HG02623 (cell line): Measurements from ENCODE around the gene EDEM1.
"Not testable (repeated sequence)": the region's sequence is repeated elsewhere in the genome, so short reads cannot be mapped to it uniquely, and the experiment has no call there.

ENCODE experiments used
- ATAC-seq: cut with Tn5 transposase; IDR thresholded peaks from one replicate; pipeline ENCODE4 v1.9.1; 2021; ENCODE audit warnings: moderate library complexity; ENCODE audit not compliant: unreplicated experiment

Gene EDEM1

GRCh38 chr3:5187156-5187919 lies at the start of gene EDEM1:
Gene EDEM1, plus strand, starts transcription at chr3:5187707. Its CDS starts 99 bp downstream, at chr3:5187806.
- peak; percentile 79 for ATAC-seq

DNA sequence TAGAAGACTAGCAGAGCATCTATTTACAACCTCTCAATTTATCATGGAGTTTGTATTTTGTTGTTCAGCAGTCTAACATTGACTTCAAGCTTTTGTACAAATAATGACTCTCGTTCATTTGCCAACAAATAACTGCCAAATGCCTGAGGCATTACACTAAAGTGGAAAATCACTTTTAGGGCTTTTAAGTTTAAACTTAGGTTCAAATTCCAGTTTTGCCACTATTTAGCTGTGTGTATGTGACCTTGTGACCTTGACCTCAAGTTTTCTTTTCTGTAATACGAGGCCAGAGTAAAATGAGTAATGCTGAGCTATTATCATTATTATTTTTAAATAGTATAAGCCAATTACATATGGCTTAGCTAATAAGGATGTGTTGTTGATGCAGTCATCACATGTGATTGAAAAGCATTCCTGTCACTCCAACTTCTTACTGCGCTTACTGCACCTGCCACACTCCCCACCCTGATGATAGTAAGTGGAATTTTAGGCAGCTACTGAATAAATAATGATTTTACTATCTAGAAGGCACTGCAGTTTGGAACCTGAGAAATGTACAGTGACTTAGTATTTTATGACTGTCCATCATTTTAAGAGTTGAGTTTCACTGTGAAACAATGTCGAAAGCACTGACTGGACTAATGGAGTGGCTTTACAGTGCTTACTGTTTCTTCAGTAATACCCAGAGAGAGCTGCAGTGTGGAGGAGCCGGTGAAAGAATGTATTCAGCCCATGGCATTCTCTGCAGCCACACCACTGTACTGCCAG lies 49.1 kb upstream of the EDEM1 start:
- ATAC-seq, result no peak

DNA sequence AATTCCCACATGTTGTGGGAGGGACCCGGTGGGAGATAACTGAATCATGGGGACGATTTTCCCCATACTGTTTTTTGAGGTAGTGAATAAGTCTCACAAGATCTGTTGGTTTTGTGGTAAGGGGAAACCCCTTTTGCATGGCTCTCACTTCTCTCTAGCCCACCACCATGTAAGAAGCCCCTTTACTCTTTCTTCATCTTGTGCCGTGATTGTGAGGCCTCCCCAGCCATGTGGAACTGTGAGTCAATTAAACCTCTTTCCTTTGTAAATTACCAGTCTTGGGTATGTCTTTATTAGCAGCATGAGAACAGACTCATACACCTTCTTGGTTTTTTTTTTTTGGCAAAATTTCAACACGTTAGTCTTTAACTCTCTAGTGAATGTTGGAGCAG lies 47.3 kb upstream of the EDEM1 start:
- ATAC-seq, result no peak

DNA sequence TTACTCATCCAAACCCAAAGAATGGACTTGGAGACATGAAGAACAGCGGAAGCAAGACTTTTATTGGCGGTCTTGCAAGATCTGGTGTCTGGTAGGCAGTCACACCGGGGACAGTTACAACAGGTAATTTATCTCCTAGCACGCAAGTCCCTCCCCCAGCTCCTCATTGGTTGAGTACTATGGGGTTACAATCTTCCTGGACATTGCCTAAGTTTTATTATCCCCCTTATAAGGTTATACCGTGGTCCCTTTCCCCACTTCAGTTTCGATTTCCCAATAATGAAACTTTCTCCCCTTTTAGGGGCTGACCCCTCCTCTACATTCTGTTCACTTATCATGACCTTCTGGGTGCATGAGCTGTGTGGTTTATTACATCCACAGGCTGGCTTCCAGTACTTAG lies 46.7 kb upstream of the EDEM1 start:
- ATAC-seq, result no peak

- ATAC-seq, result no peak
Observed at GRCh38 chr3:5141760-5142159, 45.7 kb upstream of the EDEM1 start.

DNA sequence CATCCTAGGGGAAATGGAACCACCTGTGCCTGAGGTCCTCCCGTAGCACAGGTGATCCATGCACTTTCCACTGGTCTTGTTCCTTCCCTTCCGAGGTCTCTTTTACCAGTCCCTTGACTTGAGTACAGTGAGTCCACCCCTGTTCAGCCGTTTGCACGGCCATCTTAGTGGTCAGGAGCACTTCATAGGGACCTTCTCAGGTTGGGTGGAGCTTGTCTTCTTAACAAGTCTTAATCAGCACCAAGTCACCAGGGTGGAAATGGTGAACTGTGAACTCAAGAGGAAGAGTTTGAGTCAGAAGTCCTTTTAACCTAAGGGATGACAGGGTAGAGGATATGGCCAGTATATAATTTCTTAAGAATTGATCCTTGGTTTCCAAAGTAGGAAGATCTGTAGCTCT lies 44.0 kb upstream of the EDEM1 start:
- no peak for ATAC-seq

GRCh38 chr3:5144316-5144994 lies 43.1 kb upstream of the EDEM1 start:
- no peak for ATAC-seq

- no peak for ATAC-seq
Observed at GRCh38 chr3:5145120-5145519, 42.4 kb upstream of the EDEM1 start.

DNA sequence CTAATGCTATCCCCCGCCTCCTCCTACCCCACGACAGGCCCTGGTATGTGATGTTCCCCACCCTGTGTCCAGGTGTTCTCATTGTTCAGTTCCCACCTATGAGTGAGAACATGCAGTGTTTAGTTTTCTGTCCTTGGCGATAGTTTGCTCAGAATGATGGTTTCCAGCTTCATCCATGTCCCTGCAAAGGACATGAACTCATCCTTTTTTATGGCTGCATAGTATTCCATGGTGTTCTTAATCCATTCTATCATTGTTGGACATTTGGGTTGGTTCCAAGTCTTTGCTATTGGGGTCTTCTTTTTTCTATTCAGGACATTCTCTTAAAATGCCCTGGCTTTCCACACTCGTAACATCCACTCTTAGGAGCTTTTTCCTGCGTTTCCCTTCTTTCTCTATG lies 40.4 kb upstream of the EDEM1 start:
- ATAC-seq, result not testable (repeated sequence)

DNA sequence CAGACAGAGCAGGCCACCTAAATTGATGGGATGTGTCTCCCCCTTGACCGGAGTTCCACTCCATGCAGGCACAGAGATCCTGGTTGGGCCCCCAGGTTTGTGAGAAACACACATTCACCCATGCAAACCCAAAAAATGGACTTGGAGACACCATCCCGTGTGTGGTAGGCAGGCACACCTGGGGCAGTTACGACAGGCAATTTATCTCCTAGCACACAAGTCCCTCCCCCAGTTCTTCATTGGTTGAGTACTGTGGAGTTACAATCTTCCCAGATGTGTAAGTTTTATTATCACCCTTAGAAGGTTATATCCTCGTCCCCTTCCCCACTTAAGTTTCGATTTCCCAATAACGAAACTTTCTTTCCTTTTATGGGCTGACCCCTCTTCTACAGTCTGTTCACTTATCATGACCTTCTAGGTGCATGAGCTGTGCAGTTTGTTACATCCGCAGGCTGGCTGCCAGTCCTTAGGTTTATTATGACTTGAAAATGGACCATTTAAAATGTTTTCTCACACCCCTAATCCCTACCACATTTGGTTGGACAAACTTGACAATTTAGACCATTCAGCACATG lies 38.1 kb upstream of the EDEM1 start:
- ATAC-seq, result no peak

DNA sequence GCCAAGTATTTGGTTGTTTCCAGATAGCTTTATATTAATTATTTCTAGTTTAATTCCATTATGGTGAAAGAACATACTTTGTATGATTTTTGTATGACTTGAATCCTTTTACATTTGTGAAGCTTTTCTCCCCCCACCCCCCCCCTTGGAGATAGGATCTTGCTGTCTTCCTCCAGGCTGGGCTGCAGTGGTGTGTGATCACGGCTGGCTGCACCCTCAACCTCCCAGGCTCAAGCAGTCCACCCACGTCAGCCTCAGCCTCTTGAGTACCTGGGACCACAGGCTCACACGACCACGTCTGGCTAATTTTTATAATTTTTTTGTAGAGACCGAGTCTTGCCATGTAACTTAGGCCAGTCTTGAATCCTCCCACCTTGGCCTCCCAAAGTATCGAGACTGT lies 35.9 kb upstream of the EDEM1 start:
- ATAC-seq, result no peak

DNA sequence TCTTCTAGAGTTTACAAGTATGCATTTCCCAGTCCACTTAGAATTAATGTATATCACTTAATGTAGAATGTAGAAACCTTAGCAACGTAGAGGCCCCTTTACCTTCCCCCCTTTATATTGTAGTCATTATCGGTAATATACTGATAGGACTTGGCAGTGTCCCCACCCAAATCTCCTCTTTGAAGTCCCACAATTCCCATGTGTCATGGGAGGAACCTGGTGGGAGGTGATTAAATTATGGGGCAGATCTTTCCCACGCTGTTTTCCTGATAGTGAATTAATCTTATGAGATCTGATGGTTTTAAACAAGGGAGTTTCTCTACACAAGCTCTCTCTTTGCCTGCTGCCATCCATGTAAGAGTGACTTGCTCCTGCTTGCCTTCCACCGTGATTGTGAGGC lies 34.4 kb upstream of the EDEM1 start:
- no peak for ATAC-seq

GRCh38 chr3:5155241-5155640 lies 32.3 kb upstream of the EDEM1 start:
- no peak for ATAC-seq

- no peak for ATAC-seq
Observed at GRCh38 chr3:5160321-5160720, 27.2 kb upstream of the EDEM1 start.

- ATAC-seq, result no peak
Observed at GRCh38 chr3:5160940-5161858, 26.3 kb upstream of the EDEM1 start.

- ATAC-seq, result no peak
Observed at GRCh38 chr3:5162102-5162501, 25.4 kb upstream of the EDEM1 start.

GRCh38 chr3:5165698-5166097 lies 21.8 kb upstream of the EDEM1 start:
- ATAC-seq, result no peak

- ATAC-seq, result no peak
Observed at GRCh38 chr3:5166846-5167245, 20.7 kb upstream of the EDEM1 start.

- no peak for ATAC-seq
Observed at GRCh38 chr3:5168110-5168509, 19.4 kb upstream of the EDEM1 start.

DNA sequence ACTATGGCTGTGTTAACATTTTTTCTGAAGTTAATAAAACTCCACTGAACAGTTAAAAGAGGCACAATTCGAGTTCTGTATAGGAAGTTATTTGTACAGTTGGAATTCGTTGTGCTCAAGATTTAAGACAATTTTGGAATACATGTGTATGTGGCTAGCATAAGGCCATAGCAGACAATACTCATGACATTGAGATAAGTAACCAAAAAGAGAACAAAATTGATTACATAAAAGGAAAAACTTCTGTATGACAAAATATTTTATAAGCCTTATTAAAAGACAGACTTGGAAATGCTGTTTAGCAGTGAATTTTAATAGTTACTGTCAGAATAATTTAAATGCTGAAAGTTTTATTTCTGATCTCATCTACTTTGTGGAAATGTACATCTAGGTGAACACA lies 17.7 kb upstream of the EDEM1 start:
- ATAC-seq, result no peak
